GM13976 (cell line): ENCODE results near the gene STX4.

Experiments
- DNase-seq: peaks from one replicate; pipeline ENCODE4 v3.0.0; 2012; ENCODE audit warnings: low spot score
- in situ Hi-C: fragments of 300-500 bp; cut with MboI; formaldehyde crosslinking; loops from one replicate; pipeline ENCODE4 v1.12.0; 2022; ENCODE audit warnings: low sequenced_read_pairs, mixed read lengths, inconsistent platforms; ENCODE audit not compliant: unreplicated experiment
- TF ChIP-seq, protein P1 (sequence below): IDR thresholded peaks from 2 replicates; pipeline ENCODE4 v1.5.1; 2012; ENCODE audit warnings: borderline replicate concordance, mild to moderate bottlenecking; ENCODE audit not compliant: insufficient read depth; ENCODE audit errors: extremely low read depth, missing control alignments, control extremely low read depth

Gene STX4

DNA sequence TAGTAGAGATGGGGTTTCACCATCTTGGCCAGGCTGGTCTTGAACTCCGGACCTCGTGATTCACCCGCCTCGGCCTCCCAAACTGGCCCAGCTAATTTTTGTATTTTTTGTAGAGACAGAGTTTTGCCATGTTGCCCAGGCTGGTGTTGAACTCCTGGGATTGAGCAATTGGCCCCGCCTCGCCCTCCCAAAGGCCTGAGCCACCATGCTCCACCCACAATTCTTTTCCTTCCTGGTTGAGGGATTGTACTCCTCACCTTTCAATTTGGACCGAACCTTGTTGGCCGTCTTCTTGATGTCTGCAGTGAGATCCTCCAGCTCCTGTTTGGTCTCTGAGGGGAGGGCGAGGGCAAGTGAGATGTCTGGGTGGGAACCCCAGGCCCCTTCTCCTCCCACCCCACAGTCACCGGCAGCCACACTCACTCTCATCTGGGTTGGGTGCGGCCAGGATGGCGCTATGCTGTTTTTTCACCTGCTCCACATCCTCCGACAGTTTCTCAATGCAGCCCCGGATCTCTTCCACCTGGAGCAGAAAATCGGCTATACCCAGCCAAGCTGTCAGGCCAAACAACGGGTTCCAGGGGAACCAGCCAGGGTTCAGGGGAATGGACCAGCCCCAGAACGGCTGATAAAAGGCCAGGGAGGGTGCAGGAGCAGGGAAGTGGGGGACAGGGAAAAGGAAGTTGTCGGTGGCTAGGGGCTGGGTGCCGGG lies 32.5 kb upstream of the STX4 start:
- no peak for DNase-seq
- TF ChIP-seq, protein P1, sequence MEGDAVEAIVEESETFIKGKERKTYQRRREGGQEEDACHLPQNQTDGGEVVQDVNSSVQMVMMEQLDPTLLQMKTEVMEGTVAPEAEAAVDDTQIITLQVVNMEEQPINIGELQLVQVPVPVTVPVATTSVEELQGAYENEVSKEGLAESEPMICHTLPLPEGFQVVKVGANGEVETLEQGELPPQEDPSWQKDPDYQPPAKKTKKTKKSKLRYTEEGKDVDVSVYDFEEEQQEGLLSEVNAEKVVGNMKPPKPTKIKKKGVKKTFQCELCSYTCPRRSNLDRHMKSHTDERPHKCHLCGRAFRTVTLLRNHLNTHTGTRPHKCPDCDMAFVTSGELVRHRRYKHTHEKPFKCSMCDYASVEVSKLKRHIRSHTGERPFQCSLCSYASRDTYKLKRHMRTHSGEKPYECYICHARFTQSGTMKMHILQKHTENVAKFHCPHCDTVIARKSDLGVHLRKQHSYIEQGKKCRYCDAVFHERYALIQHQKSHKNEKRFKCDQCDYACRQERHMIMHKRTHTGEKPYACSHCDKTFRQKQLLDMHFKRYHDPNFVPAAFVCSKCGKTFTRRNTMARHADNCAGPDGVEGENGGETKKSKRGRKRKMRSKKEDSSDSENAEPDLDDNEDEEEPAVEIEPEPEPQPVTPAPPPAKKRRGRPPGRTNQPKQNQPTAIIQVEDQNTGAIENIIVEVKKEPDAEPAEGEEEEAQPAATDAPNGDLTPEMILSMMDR = no peak
- in situ Hi-C loops = no loop called here

DNA sequence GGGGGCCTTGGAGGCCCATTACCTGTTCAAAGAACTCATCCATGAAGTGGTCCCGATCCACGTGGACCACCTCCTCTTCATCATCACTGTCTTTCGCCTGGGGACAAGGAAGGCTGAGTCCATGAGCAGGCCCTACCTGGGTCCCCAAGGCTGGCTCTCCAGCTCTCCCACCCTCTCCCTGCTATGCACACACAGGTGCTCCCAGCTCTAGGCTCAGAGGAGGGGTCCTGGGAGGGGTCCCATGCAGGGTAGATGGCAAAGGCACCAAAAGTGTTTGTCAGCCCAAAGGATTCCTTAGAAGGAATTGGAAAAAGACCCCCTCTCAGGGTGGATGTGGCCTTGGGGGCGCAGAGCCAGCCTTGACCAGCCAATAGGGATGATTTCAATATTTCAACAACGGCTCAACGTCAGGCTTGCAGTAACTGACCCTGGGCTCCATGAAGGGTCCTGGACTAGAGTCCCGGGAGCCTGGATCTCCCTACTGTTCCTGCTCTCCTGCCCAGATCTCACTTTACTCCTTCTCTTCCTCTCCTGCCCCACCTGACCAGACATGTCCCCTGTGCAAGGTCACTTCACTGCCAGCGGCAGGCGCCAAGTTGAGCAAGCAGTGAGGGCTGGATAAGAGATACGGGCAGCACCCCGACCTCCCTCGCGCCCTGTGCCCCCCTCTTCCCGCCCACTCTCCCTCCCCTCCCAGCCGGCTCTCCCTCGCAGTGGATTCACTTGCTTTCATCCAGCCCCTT lies 31.7 kb upstream of the STX4 start:
- DNase-seq = no peak
- TF ChIP-seq, protein P1 = no peak
- in situ Hi-C loops = no loop called here

DNA sequence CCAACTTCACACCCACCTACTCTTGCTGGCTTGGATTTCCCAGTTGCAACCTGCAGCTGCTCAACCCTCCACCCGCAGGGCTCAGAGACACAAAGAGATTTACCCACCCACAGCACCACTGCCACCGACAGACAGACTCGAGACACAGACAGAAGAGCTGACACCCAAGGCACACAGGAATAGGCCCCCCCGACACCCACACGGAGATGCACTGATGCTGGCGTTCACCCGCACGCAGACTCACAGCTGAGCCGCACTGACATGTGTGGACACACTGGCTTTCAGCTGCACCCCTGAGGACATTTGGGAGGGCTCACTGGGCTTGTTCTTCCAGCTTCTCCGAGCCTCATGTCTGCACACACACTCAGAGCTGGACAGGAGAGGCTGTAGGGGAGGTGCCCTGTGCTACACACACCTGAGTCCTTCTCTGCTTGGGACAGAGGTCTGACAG lies 31.1 kb upstream of the STX4 start:
- DNase-seq = no peak
- in situ Hi-C loops = no loop called here
- TF ChIP-seq, protein P1 = no peak

DNA sequence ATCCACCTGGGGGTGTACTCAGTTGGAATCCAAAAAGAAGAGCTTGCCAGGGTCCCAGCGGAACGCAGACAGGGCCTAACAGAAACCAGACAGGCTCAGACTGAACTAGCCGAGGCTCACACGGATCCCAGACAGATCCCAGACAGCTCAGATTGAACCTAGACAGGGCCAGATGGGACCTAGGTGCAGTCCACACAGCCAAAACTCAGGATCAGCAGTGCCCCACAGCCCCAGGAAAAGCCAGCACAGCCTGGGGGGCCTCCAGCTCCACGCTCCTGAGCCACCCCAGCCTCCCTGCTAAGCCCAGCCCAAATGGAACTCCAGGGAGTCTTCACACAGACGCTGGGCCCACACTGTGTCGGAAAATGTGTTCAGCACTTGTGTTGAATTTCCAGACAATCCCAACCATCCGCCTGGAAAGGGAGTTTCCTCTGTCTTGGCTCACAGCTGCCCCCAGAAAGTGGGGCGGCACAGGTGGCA lies 30.5 kb upstream of the STX4 start:
- no peak for DNase-seq
- TF ChIP-seq, protein P1 = no peak
- in situ Hi-C loops = no loop called here

DNA sequence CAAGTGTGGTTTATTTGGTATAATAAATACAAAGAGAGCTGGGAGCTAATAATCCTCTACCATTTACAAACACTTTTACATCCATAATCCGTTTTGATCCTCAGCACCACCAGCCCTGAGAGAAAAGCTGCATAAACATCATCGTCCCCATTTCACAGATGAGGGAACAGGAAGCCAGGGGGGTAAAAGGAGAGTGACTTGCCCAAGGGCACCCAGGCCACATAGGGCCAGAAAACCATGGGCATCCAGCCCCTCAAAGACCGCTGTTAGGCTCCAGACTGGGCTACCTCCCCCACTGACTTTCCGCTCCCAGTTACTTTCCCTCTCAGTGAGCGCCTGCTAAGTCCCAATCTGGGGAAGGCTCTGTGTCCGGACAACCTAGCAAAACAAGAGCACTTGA lies 29.6 kb upstream of the STX4 start:
- in situ Hi-C loops = no loop called here
- no peak for DNase-seq
- TF ChIP-seq, protein P1 = no peak

DNA sequence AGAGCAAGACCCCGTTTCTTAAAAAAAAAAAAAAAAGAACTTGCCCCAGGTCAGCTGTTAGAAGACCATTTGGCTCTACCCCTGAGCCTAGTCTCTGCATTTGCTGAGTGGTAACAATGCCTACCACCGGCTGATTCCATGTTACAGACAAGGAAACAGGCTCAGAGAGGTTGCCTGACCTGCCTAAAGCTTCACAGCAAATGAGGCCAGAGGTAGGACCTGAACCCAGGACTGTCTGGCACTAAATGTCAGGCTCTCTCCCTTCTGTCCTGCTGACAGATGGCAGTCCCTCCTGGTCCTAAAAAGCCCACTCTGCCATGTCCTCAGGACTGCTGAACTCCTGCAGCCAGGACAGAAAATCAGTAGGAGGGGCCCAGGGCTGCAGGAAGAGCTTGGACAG lies 28.7 kb upstream of the STX4 start:
- TF ChIP-seq, protein P1 = no peak
- in situ Hi-C loops = no loop called here
- DNase-seq = no peak
